Ishikawa (cell line): ENCODE results near the gene CLEC12A.
A peak's percentile ranks its signal among the peaks of the same experiment; 100 is the strongest.

Experiments
- CEBPB ChIP-seq: IDR thresholded peaks from 2 replicates; pipeline ENCODE4 v1.6.1; 2012
- CREB1 ChIP-seq: IDR thresholded peaks from 2 replicates; pipeline ENCODE4 v1.6.1; 2012; ENCODE audit warnings: low read depth
- EGR1 ChIP-seq: IDR thresholded peaks from 2 replicates; pipeline ENCODE4 v1.6.1; 2012
- EP300 ChIP-seq: IDR thresholded peaks from 2 replicates; pipeline ENCODE4 v1.6.1; 2012; ENCODE audit warnings: borderline replicate concordance
- FOXM1 ChIP-seq: IDR thresholded peaks from 2 replicates; pipeline ENCODE4 v1.6.1; 2012; ENCODE audit warnings: low read depth, borderline replicate concordance
- NFIC ChIP-seq: IDR thresholded peaks from 2 replicates; pipeline ENCODE4 v1.6.1; 2012
- RAD21 ChIP-seq: IDR thresholded peaks from 2 replicates; pipeline ENCODE4 v1.6.1; 2012; ENCODE audit warnings: low read depth
- REST ChIP-seq: IDR thresholded peaks from 2 replicates; pipeline ENCODE4 v1.6.1; 2012; ENCODE audit warnings: low read depth, mild to moderate bottlenecking
- TAF1 ChIP-seq: IDR thresholded peaks from 2 replicates; pipeline ENCODE4 v1.6.1; 2012; ENCODE audit warnings: low read depth, mild to moderate bottlenecking
- TCF12 ChIP-seq: IDR thresholded peaks from 2 replicates; pipeline ENCODE4 v1.6.1; 2012; ENCODE audit warnings: low read depth
- TEAD4 ChIP-seq: IDR thresholded peaks from 2 replicates; pipeline ENCODE4 v1.6.1; 2012
- YY1 ChIP-seq: IDR thresholded peaks from 2 replicates; pipeline ENCODE4 v1.6.1; 2012; ENCODE audit warnings: low read depth
- ZBTB7A ChIP-seq: IDR thresholded peaks from 2 replicates; pipeline ENCODE4 v1.6.1; 2012; ENCODE audit warnings: low read depth
- TF ChIP-seq, protein P1 (sequence below): IDR thresholded peaks from 2 replicates; pipeline ENCODE4 v1.6.1; 2012
- TF ChIP-seq, protein P2 (sequence below): IDR thresholded peaks from 2 replicates; pipeline ENCODE4 v1.6.1; 2012

CLEC12A gene

GRCh38 chr12:9971181-9971580 is at the start of gene CLEC12A:
Gene CLEC12A, plus strand, starts transcription at chr12:9971409. Its CDS starts 188 bp downstream, at chr12:9971597.
- no peak for TF ChIP-seq CEBPB
- no peak for TF ChIP-seq TCF12
- TF ChIP-seq RAD21: no peak
- no peak for TF ChIP-seq EP300
- no peak for TF ChIP-seq YY1

DNA sequence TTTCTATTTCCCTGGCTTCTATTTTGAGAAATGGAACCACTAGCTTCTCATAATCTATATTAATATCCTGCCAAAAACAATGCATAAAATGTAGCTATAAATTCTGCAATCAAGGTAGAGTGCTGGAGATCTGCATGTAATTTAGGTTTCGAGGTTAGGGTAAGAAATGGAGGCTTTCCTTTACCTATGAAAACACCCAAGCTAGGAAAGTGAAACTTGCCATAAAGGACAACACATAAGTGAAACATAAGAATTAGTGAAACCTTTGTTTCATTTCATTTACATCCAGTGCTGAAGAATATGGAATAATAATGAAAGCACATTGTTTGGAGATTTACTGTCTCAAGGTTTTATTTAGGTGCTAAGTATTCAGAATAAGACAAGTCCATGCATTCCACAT is 48.8 kb upstream of the CLEC12A start:
- no peak for TF ChIP-seq ZBTB7A
- TF ChIP-seq TCF12: no peak
- TF ChIP-seq, protein P1, sequence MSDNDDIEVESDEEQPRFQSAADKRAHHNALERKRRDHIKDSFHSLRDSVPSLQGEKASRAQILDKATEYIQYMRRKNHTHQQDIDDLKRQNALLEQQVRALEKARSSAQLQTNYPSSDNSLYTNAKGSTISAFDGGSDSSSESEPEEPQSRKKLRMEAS: no peak
- TF ChIP-seq CREB1: no peak
- TF ChIP-seq REST: no peak
- TF ChIP-seq, protein P2, sequence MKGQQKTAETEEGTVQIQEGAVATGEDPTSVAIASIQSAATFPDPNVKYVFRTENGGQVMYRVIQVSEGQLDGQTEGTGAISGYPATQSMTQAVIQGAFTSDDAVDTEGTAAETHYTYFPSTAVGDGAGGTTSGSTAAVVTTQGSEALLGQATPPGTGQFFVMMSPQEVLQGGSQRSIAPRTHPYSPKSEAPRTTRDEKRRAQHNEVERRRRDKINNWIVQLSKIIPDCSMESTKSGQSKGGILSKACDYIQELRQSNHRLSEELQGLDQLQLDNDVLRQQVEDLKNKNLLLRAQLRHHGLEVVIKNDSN: no peak
- TF ChIP-seq FOXM1: no peak
- no peak for TF ChIP-seq TAF1
- TF ChIP-seq EGR1: no peak
- TF ChIP-seq YY1: no peak
- TF ChIP-seq CEBPB: no peak
- no peak for TF ChIP-seq EP300
- TF ChIP-seq TEAD4: no peak
- no peak for TF ChIP-seq NFIC
- no peak for TF ChIP-seq RAD21

DNA sequence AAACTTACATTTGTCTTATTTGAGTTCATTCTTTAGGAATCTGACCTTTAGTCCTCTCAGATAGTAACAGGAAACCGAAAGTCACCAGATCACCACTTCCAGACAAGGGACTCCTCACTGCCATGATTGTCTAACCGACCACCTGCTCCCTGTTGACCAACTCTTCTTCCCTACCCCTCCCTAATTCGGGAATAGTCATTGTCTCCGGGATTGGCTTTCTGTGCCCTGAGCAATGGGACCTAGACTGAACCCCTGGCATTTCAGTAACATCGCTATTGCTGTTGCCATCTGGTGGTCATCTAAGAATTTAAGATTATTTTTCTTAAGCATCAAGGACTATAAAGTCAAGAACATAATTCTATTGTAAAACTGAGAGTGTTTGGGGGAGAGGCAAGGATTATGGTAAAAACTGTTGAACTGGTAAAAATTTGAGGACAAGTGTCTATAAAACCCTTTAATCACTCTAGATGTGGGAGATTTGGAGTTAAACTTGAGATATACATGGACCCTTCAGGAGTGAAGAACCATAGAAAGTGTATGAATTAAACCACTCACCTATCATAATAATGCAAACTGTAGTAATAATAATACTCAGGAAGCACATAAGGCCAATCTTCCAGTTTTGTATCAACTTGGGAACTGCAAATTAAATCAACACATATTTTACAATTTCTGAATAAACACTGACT is 45.4 kb upstream of the CLEC12A start:
- TF ChIP-seq RAD21 (peak; percentile 60), FOXM1 (no peak), TEAD4 (0 out of 2 replicates have a peak, but pooled peaks have one; percentile 15)

GRCh38 chr12:9926876-9927275 is 44.3 kb upstream of the CLEC12A start:
- TF ChIP-seq, protein P2: no peak
- no peak for TF ChIP-seq TEAD4
- TF ChIP-seq TAF1: no peak
- no peak for TF ChIP-seq REST
- TF ChIP-seq RAD21: no peak
- TF ChIP-seq, protein P1: no peak
- no peak for TF ChIP-seq TCF12
- no peak for TF ChIP-seq EP300
- no peak for TF ChIP-seq YY1
- no peak for TF ChIP-seq FOXM1
- TF ChIP-seq ZBTB7A: no peak
- no peak for TF ChIP-seq CREB1
- TF ChIP-seq EGR1: no peak
- no peak for TF ChIP-seq NFIC
- no peak for TF ChIP-seq CEBPB

GRCh38 chr12:9928607-9929006 is 42.6 kb upstream of the CLEC12A start:
- TF ChIP-seq YY1 (no peak), FOXM1 (no peak), CEBPB (no peak), EP300 (no peak), NFIC (no peak), EGR1 (no peak), TCF12 (no peak), REST (no peak), TEAD4 (no peak), CREB1 (no peak), ZBTB7A (no peak), RAD21 (no peak), TAF1 (no peak)
- TF ChIP-seq, protein P2: no peak
- TF ChIP-seq, protein P1: no peak
